Lower lobe of right lung (tissue), 2 donors: ENCODE measurements around the gene PRDM16. TPM values are rescaled to one million over a fixed set of nuclear protein-coding genes. Genes with fewer than 3 reads are reported as not detected.
A peak's percentile ranks its signal among the peaks of the same experiment; 100 is the strongest.

Source experiments
- ATAC-seq, 2 donors: fragments of 200-7000 bp; cut with Tn5 transposase; one replicate each; pipeline ENCODE4 v1.9.1; 2020 to 2022; ENCODE audit warnings: mild to moderate bottlenecking in 2 of 2, moderate library complexity in 2 of 2
- DNase-seq: peaks from one replicate; pipeline ENCODE4 v3.0.0-alpha.2; 2020
- H3K27ac ChIP-seq: fragments of 200-600 bp; one replicate; pipeline ENCODE4 v1.8.0; 2022
- H3K27me3 ChIP-seq: fragments of 200-600 bp; one replicate; pipeline ENCODE4 v1.8.0; 2022; ENCODE audit warnings: low read depth
- H3K36me3 ChIP-seq: fragments of 200-600 bp; one replicate; pipeline ENCODE4 v1.8.0; 2022; ENCODE audit warnings: mild to moderate bottlenecking
- H3K4me1 ChIP-seq: fragments of 200-600 bp; one replicate; pipeline ENCODE4 v1.8.0; 2022
- H3K4me3 ChIP-seq: fragments of 200-600 bp; one replicate; pipeline ENCODE4 v1.8.0; 2022; ENCODE audit warnings: mild to moderate bottlenecking
- H3K9me3 ChIP-seq: fragments of 200-600 bp; one replicate; pipeline ENCODE4 v1.8.0; 2022
- intact Hi-C: fragments of 100-400 bp; cut with DNase I; formaldehyde crosslinking; loops from one replicate; pipeline ENCODE4 v1.11.0; 2022
- total RNA-seq: library from RNA; stranded (reverse); fragmentation: NEBNext Ultra II Directional; extraction: Animal tissue kit (Norgen Biotek cat#: 25700); gene quantifications from one replicate; pipeline ENCODE4 v1.2.1, GENCODE V29; 2021
- TF ChIP-seq, protein P1 (sequence below): fragments of 200-600 bp; IDR thresholded peaks from one replicate; pipeline ENCODE4 v1.8.0; 2022; ENCODE audit warnings: antibody characterized with exemption, mild to moderate bottlenecking
- donor health status: DM: no; HTN: yes; CAD: no; lungs with severe emphysema.

PRDM16 gene
- total RNA-seq, 1 donor from 2014 or later, result 19.2 TPM

DNA sequence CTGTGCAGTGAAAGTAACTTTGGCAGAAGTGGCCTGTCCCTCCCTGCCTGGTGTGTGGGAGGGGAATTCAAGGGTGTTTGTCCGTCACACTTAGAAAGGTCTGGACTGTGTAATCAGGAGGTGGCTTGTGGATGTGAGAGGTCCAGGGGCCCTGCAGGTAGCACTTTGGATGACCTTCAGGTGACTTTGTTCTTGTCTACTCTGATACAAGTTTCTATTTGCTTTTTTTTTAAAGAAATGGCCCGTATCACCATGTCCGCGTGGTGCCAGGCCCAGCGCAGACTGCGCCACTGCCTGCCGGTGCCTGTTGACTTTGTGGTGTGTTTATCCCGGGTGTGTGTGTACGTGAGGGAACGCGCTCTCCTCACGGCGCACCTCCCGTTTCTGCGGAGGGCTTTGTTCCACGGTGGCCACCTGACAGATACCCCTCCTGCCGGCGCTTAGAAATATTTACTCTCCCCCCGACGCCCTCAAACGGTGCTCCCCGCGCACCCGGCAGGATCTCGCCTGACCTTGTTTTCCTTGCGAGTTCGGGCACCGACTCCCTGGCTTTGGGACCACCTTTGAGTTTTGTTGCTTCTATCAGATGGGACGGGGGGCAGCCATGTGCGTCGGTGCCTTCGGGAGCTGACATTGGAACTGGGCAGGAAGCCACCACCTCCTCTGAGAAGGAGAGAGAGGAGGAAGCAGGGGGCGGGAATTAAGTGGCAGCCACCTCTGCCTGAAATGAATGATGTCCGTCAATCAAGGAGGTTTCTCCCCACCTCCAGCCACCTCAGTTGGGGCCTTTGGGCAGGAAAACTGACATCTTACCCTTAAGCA, 119.4 kb downstream of the PRDM16 start:
- H3K36me3 ChIP-seq, result no peaks in the 10 kb centered on the region
- peak overlapping the region; percentile 74 for H3K27ac ChIP-seq
- no peaks in the 10 kb centered on the region for H3K9me3 ChIP-seq
- H3K4me1 ChIP-seq, result peaks cover 37% of the 10 kb centered on the region
- H3K27me3 ChIP-seq, result peaks cover 13% of the 10 kb centered on the region
- DNase-seq (peak; percentile 70), ATAC-seq (peak; percentile 89 to 92)
- peak overlapping the region; percentile 27 for H3K4me3 ChIP-seq
- intact Hi-C loops, result no loop called here
- TF ChIP-seq, protein P1, sequence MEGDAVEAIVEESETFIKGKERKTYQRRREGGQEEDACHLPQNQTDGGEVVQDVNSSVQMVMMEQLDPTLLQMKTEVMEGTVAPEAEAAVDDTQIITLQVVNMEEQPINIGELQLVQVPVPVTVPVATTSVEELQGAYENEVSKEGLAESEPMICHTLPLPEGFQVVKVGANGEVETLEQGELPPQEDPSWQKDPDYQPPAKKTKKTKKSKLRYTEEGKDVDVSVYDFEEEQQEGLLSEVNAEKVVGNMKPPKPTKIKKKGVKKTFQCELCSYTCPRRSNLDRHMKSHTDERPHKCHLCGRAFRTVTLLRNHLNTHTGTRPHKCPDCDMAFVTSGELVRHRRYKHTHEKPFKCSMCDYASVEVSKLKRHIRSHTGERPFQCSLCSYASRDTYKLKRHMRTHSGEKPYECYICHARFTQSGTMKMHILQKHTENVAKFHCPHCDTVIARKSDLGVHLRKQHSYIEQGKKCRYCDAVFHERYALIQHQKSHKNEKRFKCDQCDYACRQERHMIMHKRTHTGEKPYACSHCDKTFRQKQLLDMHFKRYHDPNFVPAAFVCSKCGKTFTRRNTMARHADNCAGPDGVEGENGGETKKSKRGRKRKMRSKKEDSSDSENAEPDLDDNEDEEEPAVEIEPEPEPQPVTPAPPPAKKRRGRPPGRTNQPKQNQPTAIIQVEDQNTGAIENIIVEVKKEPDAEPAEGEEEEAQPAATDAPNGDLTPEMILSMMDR, result no peak

DNA sequence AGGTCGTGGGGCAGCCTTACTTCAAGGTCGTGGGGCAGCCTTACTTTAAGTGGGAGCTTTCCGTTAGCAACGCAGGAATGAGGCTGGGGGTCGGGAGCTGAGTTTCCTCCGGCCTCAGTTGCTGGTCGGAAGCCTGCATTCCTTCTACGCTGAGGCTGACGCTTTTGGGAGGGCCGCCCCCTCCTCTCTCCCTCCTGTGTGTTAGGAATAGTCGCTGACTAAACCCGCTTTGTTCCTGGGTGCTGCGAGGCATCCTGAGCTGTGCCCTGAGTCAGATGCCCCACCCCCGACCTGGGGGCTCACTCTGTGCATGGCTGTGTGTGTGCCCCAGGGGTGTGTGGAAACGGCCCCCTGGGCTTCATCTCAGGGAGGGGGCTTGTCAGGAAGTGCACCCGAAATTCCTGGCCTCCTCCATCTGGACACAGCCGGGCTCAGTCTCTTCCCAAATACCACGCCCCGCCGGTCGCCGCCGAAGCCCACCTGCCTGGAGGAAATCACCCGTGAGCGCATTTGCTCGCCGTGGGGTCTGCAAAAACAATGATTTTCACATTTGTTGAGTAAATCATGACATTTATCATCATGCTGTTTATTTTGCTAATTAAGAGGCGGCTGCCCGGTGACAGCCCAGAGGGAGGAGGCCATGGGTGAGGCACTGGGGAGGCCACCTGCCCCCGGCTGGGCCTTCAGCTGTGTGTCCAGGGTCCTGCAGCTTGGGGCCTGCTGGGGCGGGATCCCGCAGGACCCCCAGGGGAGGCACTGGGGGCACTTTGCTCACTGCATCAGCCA, 121.4 kb downstream of the PRDM16 start:
- H3K9me3 ChIP-seq, result no peaks in the 10 kb centered on the region
- intact Hi-C loops, result no loop called here
- no peak for DNase-seq
- TF ChIP-seq, protein P1, result no peak
- no peak for ATAC-seq
- H3K4me1 ChIP-seq, result peaks cover 37% of the 10 kb centered on the region
- H3K36me3 ChIP-seq, result no peaks in the 10 kb centered on the region
- H3K4me3 ChIP-seq, result no peak overlapping the region
- no peaks in the 10 kb centered on the region for H3K27me3 ChIP-seq
- peak overlapping the region; percentile 64 for H3K27ac ChIP-seq

DNA sequence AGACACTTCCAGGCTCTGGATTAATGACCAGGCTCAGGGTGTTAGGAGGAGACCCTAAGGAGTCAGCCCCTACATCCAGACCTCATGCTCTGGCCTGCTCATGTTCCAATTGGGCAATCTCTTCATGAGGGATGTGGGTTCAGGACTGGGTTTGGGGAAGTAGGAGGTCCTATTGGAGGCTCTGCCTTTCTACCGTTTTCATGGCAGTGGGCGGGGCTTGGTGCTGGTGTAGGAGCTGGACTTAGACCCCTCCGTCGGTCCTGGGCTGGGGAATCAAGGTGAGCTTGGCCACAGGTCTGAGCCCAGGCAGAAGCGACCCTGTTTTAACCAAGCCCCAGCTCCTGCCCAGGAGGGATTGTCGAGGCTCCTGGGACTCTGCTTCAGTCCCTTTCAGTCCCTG, 123.4 kb downstream of the PRDM16 start:
- no peaks in the 10 kb centered on the region for H3K27me3 ChIP-seq
- ATAC-seq, result no peak
- TF ChIP-seq, protein P1, result no peak
- peaks cover 21% of the 10 kb centered on the region for H3K4me1 ChIP-seq
- H3K9me3 ChIP-seq, result no peaks in the 10 kb centered on the region
- H3K27ac ChIP-seq, result no peak overlapping the region
- DNase-seq, result no peak
- H3K4me3 ChIP-seq, result no peak overlapping the region
- no peaks in the 10 kb centered on the region for H3K36me3 ChIP-seq
- intact Hi-C loops, result no loop called here

DNA sequence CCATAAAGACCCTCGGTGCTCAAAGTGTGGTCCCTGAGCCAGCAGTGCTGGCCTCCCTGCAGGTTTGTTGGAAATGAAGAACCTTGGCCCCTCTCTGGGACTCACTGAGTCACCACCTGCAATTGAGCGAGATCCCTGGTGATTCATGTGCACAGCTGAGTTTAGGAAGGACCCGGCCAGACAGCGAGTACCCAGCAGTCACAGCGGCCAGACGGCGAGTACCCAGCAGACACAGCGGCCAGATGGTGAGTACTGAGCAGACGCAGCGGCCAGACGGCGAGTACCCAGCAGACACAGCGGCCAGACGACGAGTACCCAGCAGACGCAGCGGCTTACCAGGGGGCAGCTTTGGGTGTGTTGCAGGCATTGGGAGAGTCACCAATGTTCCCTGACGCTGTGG, 123.8 kb downstream of the PRDM16 start:
- ATAC-seq, result no peak
- intact Hi-C loops, result no loop called here
- H3K4me1 ChIP-seq, result peaks cover 16% of the 10 kb centered on the region
- no peaks in the 10 kb centered on the region for H3K36me3 ChIP-seq
- TF ChIP-seq, protein P1, result no peak
- H3K27ac ChIP-seq, result no peak overlapping the region
- H3K4me3 ChIP-seq, result no peak overlapping the region
- no peaks in the 10 kb centered on the region for H3K9me3 ChIP-seq
- DNase-seq, result no peak
- H3K27me3 ChIP-seq, result no peaks in the 10 kb centered on the region

DNA sequence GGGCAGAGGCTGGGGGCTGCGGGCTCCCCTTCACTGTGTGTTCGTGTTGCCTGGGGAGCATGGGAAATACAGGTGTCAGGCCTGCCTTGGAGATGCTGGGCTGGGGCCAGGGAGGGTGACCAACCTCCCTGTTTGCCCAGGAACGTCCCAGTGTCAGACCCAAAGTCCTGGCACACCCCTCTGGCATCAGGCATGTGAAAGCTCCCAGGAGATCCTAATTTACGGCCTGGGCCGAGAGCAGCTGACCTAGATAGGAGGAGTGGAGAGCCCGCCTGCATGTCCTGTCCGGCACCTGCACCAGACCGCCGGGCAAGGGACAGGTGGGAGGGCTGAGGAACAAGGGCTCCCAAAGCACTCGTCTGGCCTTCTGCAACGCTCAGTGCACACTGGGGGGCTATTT, 124.8 kb downstream of the PRDM16 start:
- H3K9me3 ChIP-seq, result no peaks in the 10 kb centered on the region
- ATAC-seq, result no peak

More for the DNA sequence above, 124.8 kb downstream of the PRDM16 start:
- no peak for DNase-seq
- H3K4me1 ChIP-seq, result peaks cover 14% of the 10 kb centered on the region
- no peak overlapping the region for H3K4me3 ChIP-seq
- no peaks in the 10 kb centered on the region for H3K27me3 ChIP-seq
- intact Hi-C loops, result no loop called here
- no peak overlapping the region for H3K27ac ChIP-seq
- H3K36me3 ChIP-seq, result no peaks in the 10 kb centered on the region
- TF ChIP-seq, protein P1, result no peak
